ENCODE data around the gene CASP9.
"Not testable (repeated sequence)": the region's sequence is repeated elsewhere in the genome, so short reads cannot be mapped to it uniquely, and the experiment has no call there.

Gene CASP9

GRCh38 chr1:15500184-15501178 lies 23.5 kb downstream of the CASP9 start:
- no peak for DNase-seq (ENCODE audit: low read depth, low spot score)

GRCh38 chr1:15493869-15494390 lies 30.1 kb downstream of the CASP9 start:
- no peak for DNase-seq (ENCODE audit: low read depth, low spot score)

GRCh38 chr1:15492596-15492995 lies 31.4 kb downstream of the CASP9 start:
- DNase-seq (ENCODE audit: low read depth, low spot score), result no peak

DNA sequence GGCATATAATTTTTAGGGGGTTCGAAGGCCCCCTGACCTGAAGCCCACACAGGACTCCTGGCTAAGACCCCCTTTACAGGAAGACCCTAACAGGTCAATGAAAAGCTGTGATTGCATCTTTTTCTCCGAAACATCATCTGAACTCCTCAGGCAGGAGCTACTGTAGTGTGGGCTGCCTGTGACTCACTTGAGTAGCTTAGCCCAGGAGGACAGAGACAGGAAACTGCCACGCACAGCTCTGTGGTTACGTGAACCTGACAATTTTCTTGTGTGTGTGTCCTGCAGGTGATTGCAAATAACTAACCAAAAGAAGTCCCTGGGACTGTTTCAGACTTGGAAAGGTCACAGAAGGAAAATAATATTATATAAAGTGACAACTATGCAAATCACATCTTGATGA lies 33.0 kb downstream of the CASP9 start:
- DNase-seq (ENCODE audit: low read depth, low spot score), result not testable (repeated sequence)

DNA sequence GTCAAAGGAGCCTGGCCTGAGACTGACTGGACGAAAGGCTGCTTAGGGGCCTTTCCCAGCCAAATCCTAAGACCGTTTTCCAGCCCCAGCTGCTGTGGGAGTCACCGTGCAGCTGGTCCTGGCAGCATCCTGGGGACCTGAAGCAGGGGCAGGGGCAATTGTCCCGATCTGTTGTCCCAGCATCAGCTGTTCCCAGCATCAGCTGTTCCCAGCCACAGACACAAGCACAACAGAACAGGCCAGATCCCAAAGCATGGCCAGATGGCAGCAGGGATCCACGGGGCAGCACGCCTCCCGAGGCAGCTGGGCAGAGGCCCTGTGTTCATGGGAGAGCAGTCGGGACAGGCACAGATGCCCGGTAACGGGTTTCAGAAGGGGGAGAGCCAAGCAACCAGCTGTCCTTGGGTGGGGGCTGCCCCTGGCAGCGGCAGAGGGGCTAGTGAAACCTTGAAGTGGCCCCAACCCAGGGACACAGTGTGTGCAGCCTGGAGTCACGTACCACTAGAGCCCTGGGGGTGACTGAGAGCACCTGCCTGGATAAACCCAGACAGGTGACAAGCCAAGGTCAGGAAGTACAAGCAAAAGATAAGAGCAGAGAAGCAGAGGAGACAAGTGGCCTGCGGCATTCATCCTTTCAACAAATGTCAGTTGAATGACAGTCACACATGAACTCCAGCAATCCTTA lies 34.8 kb downstream of the CASP9 start:
- DNase-seq (ENCODE audit: low read depth, low spot score), result no peak

DNA sequence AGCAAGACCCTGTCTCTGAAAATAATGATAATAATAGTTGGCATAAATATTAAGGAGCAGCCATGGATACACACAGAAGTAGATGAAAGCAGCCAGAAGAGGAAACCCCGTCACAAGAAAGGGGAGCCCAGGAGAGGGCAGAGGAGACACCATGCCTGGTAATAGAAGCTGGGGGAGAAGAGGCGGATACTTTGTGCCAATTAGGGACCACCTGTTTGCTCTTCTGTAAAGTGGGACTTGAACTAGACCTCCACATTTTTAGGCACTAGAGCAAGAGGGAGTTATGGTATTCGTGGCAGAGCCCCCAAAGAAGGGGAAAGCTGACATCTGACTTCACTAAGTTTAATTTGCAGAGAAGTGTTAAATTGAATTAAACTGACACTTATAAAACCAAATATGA lies 35.6 kb downstream of the CASP9 start:
- no peak for DNase-seq (ENCODE audit: low read depth, low spot score)

GRCh38 chr1:15486844-15487610 lies 37.0 kb downstream of the CASP9 start:
- not testable (repeated sequence) for DNase-seq (ENCODE audit: low read depth, low spot score)

DNA sequence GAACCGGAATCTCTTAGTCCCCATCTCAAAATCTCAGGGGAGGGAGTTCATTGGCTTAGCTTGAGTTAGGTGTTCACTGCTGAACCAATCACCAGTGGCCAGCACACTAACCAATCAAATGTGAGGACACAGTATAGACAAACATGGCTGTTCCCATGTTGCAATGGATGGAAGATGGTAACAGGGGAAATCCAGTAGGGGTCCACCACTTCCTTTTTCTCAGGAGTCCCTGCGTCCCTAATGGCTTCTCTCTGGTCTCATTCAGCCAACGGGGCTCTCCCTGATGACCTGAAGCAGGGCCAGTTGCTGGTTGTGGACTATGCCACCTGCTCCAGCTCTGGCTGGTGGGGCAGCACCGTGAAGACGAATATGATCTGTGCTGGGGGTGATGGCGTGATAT lies 38.4 kb downstream of the CASP9 start:
- DNase-seq (ENCODE audit: low read depth, low spot score), result no peak

DNA sequence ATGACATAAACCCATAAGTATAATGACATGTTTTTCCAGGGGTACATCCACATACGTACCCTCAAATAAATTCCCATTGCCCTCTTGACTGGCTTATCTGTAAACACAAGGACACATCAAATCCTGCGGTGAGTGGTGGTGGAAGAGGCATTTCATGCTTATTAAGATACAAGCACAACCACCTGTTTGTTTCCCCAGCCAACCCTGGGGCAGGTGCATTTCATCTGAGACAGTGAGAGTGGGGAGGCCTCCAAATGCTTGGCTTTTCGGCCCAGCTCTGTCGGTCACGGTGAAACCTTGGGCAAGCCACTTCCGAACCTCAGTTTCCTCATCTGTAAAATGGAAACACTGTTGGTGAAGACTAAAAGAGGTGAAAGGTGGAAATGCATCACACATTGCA lies 39.6 kb downstream of the CASP9 start:
- DNase-seq (ENCODE audit: low read depth, low spot score), result not testable (repeated sequence)

DNA sequence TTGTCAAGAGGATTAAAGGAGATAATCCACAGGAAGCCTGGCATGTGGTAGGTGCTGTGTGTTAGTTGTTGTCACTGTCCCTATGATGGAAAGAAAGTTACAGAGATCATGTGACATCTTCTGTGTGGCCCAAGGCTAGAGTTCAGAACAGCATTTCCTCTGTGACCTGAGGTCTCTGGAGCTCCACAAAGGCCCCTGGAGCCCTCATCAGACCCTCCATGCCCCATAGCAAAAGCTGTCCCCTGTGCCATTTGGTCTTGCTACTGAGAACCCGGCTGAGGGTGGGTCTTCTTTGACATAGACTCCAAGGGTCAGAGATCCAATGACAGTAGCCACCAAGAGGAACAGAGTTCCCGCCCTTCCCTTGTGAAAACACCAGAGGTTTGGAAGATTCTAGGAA lies 40.0 kb downstream of the CASP9 start:
- no peak for DNase-seq (ENCODE audit: low read depth, low spot score)

- DNase-seq (ENCODE audit: low read depth, low spot score), result not testable (repeated sequence)
These were observed 41.0 kb downstream of the CASP9 start for GRCh38 chr1:15482983-15483543.

DNA sequence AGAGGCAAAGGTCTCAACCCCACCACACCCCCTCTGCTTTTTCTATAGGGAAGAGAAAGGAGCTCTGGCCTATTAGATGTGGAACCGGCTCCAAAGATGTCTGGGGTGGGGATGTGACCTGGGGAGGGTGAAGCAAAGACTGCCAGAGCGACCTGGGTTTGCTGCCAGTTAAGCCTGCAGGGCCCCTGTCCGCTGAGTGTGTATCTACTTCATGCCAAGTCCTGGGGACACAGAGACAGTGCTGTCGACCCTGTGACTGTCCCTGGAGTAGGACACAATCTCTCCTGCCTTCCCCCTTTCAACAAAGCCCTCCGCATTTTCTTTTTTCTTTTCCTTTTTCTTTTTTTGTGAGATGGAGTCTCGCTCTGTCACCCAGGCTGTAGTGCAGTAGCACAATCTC lies 41.6 kb downstream of the CASP9 start:
- not testable (repeated sequence) for DNase-seq (ENCODE audit: low read depth, low spot score)

GRCh38 chr1:15479654-15480347 lies 44.2 kb downstream of the CASP9 start:
- DNase-seq (ENCODE audit: low read depth, low spot score), result no peak

DNA sequence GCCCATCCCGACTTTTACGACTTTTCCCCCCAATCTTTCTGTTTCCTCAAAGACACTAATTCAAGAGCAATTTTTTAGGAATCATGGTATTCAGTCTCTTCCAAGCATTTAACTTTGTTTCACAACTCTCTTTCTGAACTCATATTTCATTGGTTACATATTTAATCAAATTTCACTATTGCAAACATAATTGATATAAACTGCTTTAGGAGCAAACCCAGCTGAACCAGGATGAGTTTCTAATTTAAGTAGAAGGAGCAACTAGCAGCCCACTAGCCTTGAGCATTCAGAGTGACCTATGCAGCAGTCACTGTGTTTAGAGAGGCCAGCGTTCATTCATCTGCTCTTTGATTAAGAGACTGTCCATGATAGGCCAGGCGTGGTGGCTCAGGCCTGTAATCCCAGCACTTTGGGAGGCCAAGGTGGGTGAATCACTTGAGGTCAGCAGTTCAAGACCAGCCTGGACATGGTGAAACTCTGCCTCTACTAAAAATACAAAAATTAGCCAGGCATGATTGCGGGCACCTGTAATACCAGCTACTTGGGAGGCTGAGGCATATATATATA lies 46.3 kb downstream of the CASP9 start:
- no peak for DNase-seq (ENCODE audit: low read depth, low spot score)

- DNase-seq (ENCODE audit: low read depth, low spot score), result no peak
These were observed 47.1 kb downstream of the CASP9 start for GRCh38 chr1:15476927-15477326.

DNA sequence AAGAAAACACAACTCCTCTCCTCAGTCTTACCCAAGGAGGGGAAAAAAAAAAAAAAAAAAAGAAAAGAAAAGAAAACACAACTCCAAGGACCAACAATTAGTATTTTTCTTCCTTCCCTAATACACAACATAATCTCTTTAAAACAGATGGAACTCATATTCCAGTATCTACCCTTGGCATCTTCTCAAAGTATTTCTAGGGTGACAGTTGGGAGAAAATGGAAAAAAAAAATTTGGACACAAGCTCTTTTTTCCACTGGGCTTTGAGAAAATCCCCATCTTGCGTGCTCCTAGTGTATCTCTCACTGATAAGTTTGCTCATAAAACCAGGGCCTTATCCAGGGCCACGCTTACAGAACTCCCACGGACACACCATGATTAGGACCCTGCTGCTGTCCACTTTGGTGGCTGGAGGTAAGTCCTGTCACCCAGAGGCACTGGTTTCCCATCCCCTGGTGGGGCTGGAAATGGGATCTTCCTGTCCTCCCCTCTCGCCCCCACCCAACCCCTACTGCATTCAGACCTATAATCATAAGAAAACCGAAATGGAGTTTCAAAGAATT lies 48.2 kb downstream of the CASP9 start, which contains the start of gene CELA2B:
CELA2B (plus strand) TSS at position 353 of the 563 bp plus-strand sequence; CDS start at position 375, 22 bp downstream.
- DNase-seq (ENCODE audit: low read depth, low spot score), result no peak

DNA sequence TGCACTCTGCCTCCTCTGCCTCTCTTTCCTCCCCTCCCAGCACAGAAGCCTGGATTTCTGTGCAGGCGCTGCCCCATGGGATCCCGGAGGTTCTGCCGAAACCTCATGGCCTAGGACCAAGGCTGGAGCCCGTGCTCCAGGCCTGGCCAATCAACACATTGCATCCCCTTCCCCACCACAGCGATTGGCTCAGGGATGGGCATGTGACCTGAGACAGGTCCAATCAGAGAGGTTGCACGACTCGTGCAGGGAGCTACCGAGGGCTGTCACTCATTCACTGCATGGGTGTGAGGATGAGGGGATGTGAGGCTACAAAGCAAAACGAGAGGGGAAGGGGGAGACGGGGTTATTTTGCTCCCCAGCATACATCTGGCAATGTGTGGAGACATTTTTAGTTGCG lies 51.4 kb downstream of the CASP9 start:
- DNase-seq (ENCODE audit: low read depth, low spot score), result no peak

GRCh38 chr1:15471723-15472122 lies 52.3 kb downstream of the CASP9 start:
- DNase-seq (ENCODE audit: low read depth, low spot score), result not testable (repeated sequence)

GRCh38 chr1:15471067-15471466 lies 52.9 kb downstream of the CASP9 start:
- not testable (repeated sequence) for DNase-seq (ENCODE audit: low read depth, low spot score)

Data from smooth muscle cell of the brain vasculature (primary cell).